B cell (primary cell): ENCODE measurements around the gene MORN1. TPM values are rescaled to one million over a fixed set of nuclear protein-coding genes. Genes with fewer than 3 reads are reported as not detected.
A peak's percentile ranks its signal among the peaks of the same experiment; 100 is the strongest.

Experiments
- ATAC-seq: fragments of 200-7000 bp; cut with Tn5 transposase; one replicate; pipeline ENCODE4 v1.10.0; 2021; ENCODE audit warnings: low read depth, mild to moderate bottlenecking, moderate number of reproducible peaks, moderate library complexity
- CTCF ChIA-PET: fragments of 350-600 bp; sonication (Branson Sonifier 250); formaldehyde crosslinking; loops from one replicate; lab custom pipeline; 2021; ENCODE audit warnings: antibody characterized with exemption, inconsistent platforms; lab: Charles Lee
- POLR2A ChIA-PET: fragments of 350-600 bp; sonication (Branson Sonifier 250); formaldehyde crosslinking; loops from one replicate; lab custom pipeline; 2021; ENCODE audit warnings: antibody characterized with exemption; lab: Charles Lee
- DNase-seq: peaks from one replicate; pipeline ENCODE4 v3.0.0; 2013
- H2AFZ ChIP-seq: 2 replicates; pipeline ENCODE4 v1.6.1; 2012; ENCODE audit warnings: mild to moderate bottlenecking, low read depth, low read length; ENCODE audit not compliant: insufficient read depth, poor library complexity, severe bottlenecking
- H3K27ac ChIP-seq, 2 donors: 1 replicate in 1 of 2; 2 replicates in 1 of 2; pipeline ENCODE4 v1.5.1; 2012 to 2013; ENCODE audit warnings: low read length in 2 of 2, mild to moderate bottlenecking in 2 of 2, moderate library complexity in 1 of 2
- H3K27me3 ChIP-seq, 4 experiments: fragments of 200-600 bp in 1 of 4; sonication (generic) in 1 of 4; replicated peaks in 1 of 4; 1 replicate in 2 of 4; 2 replicates in 2 of 4; pipeline versions ENCODE4 v1.6.1 to v1.7.0; 2013 to 2016; ENCODE audit warnings: low read length in 3 of 4, mild to moderate bottlenecking in 2 of 4, mixed read lengths in 1 of 4, moderate library complexity in 1 of 4; ENCODE audit not compliant: insufficient read depth in 4 of 4, control insufficient read depth in 3 of 4; ENCODE audit errors: control extremely low read depth in 1 of 4
- H3K36me3 ChIP-seq, 2 experiments: replicated peaks in 1 of 2; 1 replicate in 1 of 2; 2 replicates in 1 of 2; pipeline versions ENCODE4 v1.6.1 to v1.7.1; 2013; ENCODE audit warnings: low read length in 1 of 2; ENCODE audit not compliant: insufficient read depth in 2 of 2, control insufficient read depth in 1 of 2; ENCODE audit errors: control extremely low read depth in 1 of 2, extremely low read depth in 1 of 2
- H3K4me1 ChIP-seq, 2 donors: fragments of 200-600 bp in 1 of 2; sonication (generic) in 1 of 2; 1 replicate in 1 of 2; 2 replicates in 1 of 2; pipeline versions ENCODE4 v1.5.1 to v1.6.1; 2013 to 2017; ENCODE audit warnings: low read length in 2 of 2; ENCODE audit not compliant: control insufficient read depth in 2 of 2, insufficient read depth in 2 of 2
- H3K4me2 ChIP-seq: replicated peaks from 2 replicates; pipeline ENCODE3; 2012; ENCODE audit warnings: mild to moderate bottlenecking, low read depth, low read length; ENCODE audit not compliant: poor library complexity, severe bottlenecking
- H3K4me3 ChIP-seq, 5 experiments: fragments of 200-600 bp in 1 of 5; sonication (generic) in 1 of 5; 1 replicate in 3 of 5; 2 replicates in 2 of 5; pipeline versions ENCODE4 v1.5.1 to v1.7.0; 2011 to 2016; ENCODE audit warnings: low read length in 4 of 5, mild to moderate bottlenecking in 4 of 5, low read depth in 2 of 5, control low read depth in 1 of 5, moderate library complexity in 1 of 5; ENCODE audit not compliant: insufficient read depth in 1 of 5; ENCODE audit errors: control extremely low read depth in 1 of 5, extremely low read depth in 1 of 5
- H3K79me2 ChIP-seq: fragments of 200-600 bp; sonication (generic); one replicate; pipeline ENCODE4 v1.6.0; 2016; ENCODE audit warnings: low read length; ENCODE audit not compliant: control insufficient read depth, insufficient read depth
- H3K9ac ChIP-seq: fragments of 200-600 bp; sonication (generic); 2 replicates; pipeline ENCODE4 v1.6.1; 2017; ENCODE audit warnings: mild to moderate bottlenecking, low read length, moderate library complexity
- H3K9me3 ChIP-seq, 3 donors: one replicate each; pipeline versions ENCODE4 v1.6.1 to v1.7.1; 2013; ENCODE audit warnings: low read length in 2 of 3; ENCODE audit not compliant: control insufficient read depth in 2 of 3, insufficient read depth in 1 of 3; ENCODE audit errors: control extremely low read depth in 1 of 3
- H4K20me1 ChIP-seq: 2 replicates; pipeline ENCODE4 v1.6.0; 2012; ENCODE audit warnings: mild to moderate bottlenecking, low read length; ENCODE audit not compliant: insufficient read depth, control insufficient read depth, poor library complexity, severe bottlenecking
- H3K27ac Mint-ChIP-seq: one replicate; pipeline ENCODE4 v1.8.0; 2021; ENCODE audit warnings: mixed read lengths
- H3K27me3 Mint-ChIP-seq: one replicate; pipeline ENCODE4 v1.8.0; 2021; ENCODE audit warnings: mixed read lengths
- H3K4me1 Mint-ChIP-seq: one replicate; pipeline ENCODE4 v1.8.0; 2021; ENCODE audit warnings: mixed read lengths
- H3K4me3 Mint-ChIP-seq: one replicate; pipeline ENCODE4 v1.8.0; 2021; ENCODE audit warnings: mixed read lengths
- H3K9me3 Mint-ChIP-seq: one replicate; pipeline ENCODE4 v1.8.0; 2022; ENCODE audit warnings: mixed read lengths; ENCODE audit not compliant: insufficient read depth
- CTCF ChIP-seq: fragments of 200-600 bp; IDR thresholded peaks from one replicate; pipeline ENCODE4 v1.8.0; 2022; ENCODE audit warnings: antibody characterized with exemption, mild to moderate bottlenecking
- EZH2 ChIP-seq: IDR thresholded peaks from 2 replicates; pipeline ENCODE4 v1.6.1; 2012; ENCODE audit warnings: borderline replicate concordance, low read depth, mild to moderate bottlenecking, moderate library complexity, low read length; ENCODE audit not compliant: insufficient read depth, poor library complexity, severe bottlenecking
- WGBS: methylation state at CpG from one replicate; pipeline ENCODE4 v1.1.5; 2013; ENCODE audit warnings: missing lambda C conversion rate; ENCODE audit not compliant: insufficient coverage; 5-methylcytosine and 5-hydroxymethylcytosine counted together
- intact Hi-C: fragments of 100-400 bp; cut with micrococcal nuclease; formaldehyde crosslinking; loops from one replicate; pipeline ENCODE4 v1.10.0; 2022
- polyA plus RNA-seq: library from polyadenylated mRNA; depleted of rRNA; stranded (reverse); fragments of >200 nt; gene quantifications from 2 replicates; pipeline ENCODE4 v1.2.3, GENCODE V29; 2012
- total RNA-seq, 2 donors: library from RNA; stranded (reverse); fragments of 120-200 nt in 1 of 2; gene quantifications; 1 replicate in 1 of 2; 2 replicates in 1 of 2; pipeline versions ENCODE4 v1.2.3 to v1.2.4, GENCODE V29; 2013 to 2022

Gene MORN1
- total and polyA plus RNA-seq, 2 donors (not counting 1 experiment from before 2014, with no cell fraction given): 10.2 to 32.6 TPM

GRCh38 chr1:2417833-2418225 is 26.5 kb upstream of the MORN1 start:
- H3K9me3 Mint-ChIP-seq: no peaks in the 10 kb centered on the region
- Histone ChIP-seq H3K79me2 (no peaks in the 10 kb centered on the region), H3K9me3 (no peaks in the 10 kb centered on the region), H3K4me3 (no peak overlapping the region), H4K20me1 (no peaks in the 10 kb centered on the region), H3K36me3 (no peaks in the 10 kb centered on the region), H2AFZ (no peak overlapping the region), H3K27me3 (no peaks in the 10 kb centered on the region), H3K4me2 (no peak overlapping the region), H3K27ac (no peak overlapping the region), H3K4me1 (peaks cover 39 to 43% of the 10 kb centered on the region in 2 donors), H3K9ac (no peak overlapping the region)
- H3K4me3 Mint-ChIP-seq: no peak overlapping the region
- H3K27me3 Mint-ChIP-seq: no peaks in the 10 kb centered on the region
- ATAC-seq (no peak), DNase-seq (no peak)
- intact Hi-C loops: loop anchor here (10.0 kb wide), 1 partner anchor 1207 kb away; the partner anchor contains the start of gene TPRG1L
- H3K27ac Mint-ChIP-seq: no peak overlapping the region
- no peak for TF ChIP-seq CTCF
- no peak for TF ChIP-seq EZH2
- ChIA-PET CTCF (interaction anchor here (5.4 kb wide), 1 partner anchor 129 kb away, joined by 53 read pairs; no protein-coding TSS in a partner anchor), POLR2A (interaction anchor here (1.6 kb wide), 1 partner anchor 130 kb away, joined by 4 read pairs; no protein-coding TSS in a partner anchor)
- 87% methylated on average over 14 of the region's 14 CpGs for WGBS
- H3K4me1 Mint-ChIP-seq: peaks cover 31% of the 10 kb centered on the region

- CTCF ChIA-PET: interaction anchor here (5.4 kb wide), 1 partner anchor 130 kb away, joined by 53 read pairs; no protein-coding TSS in a partner anchor
- H3K4me1 Mint-ChIP-seq: peaks cover 33% of the 10 kb centered on the region
- DNase-seq: no peak
These were observed 25.9 kb upstream of the MORN1 start for GRCh38 chr1:2417083-2417832.

More at GRCh38 chr1:2417083-2417832, 25.9 kb upstream of the MORN1 start:
- Histone ChIP-seq H2AFZ (no peak overlapping the region), H3K27ac (no peak overlapping the region), H3K36me3 (no peaks in the 10 kb centered on the region), H3K4me1 (peaks cover 39 to 43% of the 10 kb centered on the region in 2 donors), H3K9ac (no peak overlapping the region), H4K20me1 (no peaks in the 10 kb centered on the region), H3K79me2 (no peaks in the 10 kb centered on the region), H3K27me3 (no peaks in the 10 kb centered on the region), H3K4me2 (peak overlapping the region; percentile 98), H3K9me3 (no peaks in the 10 kb centered on the region), H3K4me3 (no peak overlapping the region)
- peak overlapping the region; percentile 87 for H3K4me3 Mint-ChIP-seq
- POLR2A ChIA-PET: interaction anchor here (1.6 kb wide), 1 partner anchor 130 kb away, joined by 4 read pairs; no protein-coding TSS in a partner anchor
- no peak for ATAC-seq
- TF ChIP-seq CTCF: no peak
- TF ChIP-seq EZH2: no peak
- WGBS: 91% methylated on average over 12 of the region's 13 CpGs
- no peaks in the 10 kb centered on the region for H3K9me3 Mint-ChIP-seq
- H3K27me3 Mint-ChIP-seq: no peaks in the 10 kb centered on the region
- H3K27ac Mint-ChIP-seq: peak overlapping the region; percentile 92
- intact Hi-C loops: loop anchor here (10.0 kb wide), 1 partner anchor 1208 kb away; the partner anchor contains the start of gene TPRG1L
